KOPT-K1 (cell line): ENCODE measurements around the gene CDH24.
"Not testable (repeated sequence)": the region's sequence is repeated elsewhere in the genome, so short reads cannot be mapped to it uniquely, and the experiment has no call there.

Experiments
- H3K27ac ChIP-seq: fragments of 200-600 bp; sonication (generic); 2 replicates; pipeline ENCODE4 v1.5.1; 2016; ENCODE audit warnings: antibody characterized with exemption, mild to moderate bottlenecking, low read depth, low read length; ENCODE audit not compliant: poor library complexity, severe bottlenecking
- H3K36me3 ChIP-seq: fragments of 200-600 bp; sonication (generic); 2 replicates; pipeline ENCODE4 v1.5.1; 2017; ENCODE audit warnings: antibody characterized with exemption, mild to moderate bottlenecking, low read length, moderate library complexity; ENCODE audit not compliant: insufficient read depth
- H3K9me3 ChIP-seq: fragments of 200-600 bp; sonication (generic); 2 replicates; pipeline ENCODE4 v1.5.1; 2017; ENCODE audit warnings: antibody characterized with exemption, low read length, mild to moderate bottlenecking; ENCODE audit not compliant: insufficient read depth, poor library complexity, severe bottlenecking

Gene CDH24

GRCh38 chr14:23009483-23009938 is 47.8 kb downstream of the CDH24 start:
- Histone ChIP-seq H3K36me3 (no peaks in the 10 kb centered on the region), H3K27ac (peak overlapping the region; percentile 93), H3K9me3 (no peaks in the 10 kb centered on the region)

- peak overlapping the region; percentile 93 for H3K27ac ChIP-seq
- no peaks in the 10 kb centered on the region for H3K36me3 ChIP-seq
- H3K9me3 ChIP-seq: no peaks in the 10 kb centered on the region
These were observed 48.5 kb downstream of the CDH24 start for GRCh38 chr14:23008831-23009230.

- H3K9me3 ChIP-seq: no peaks in the 10 kb centered on the region
- no peaks in the 10 kb centered on the region for H3K36me3 ChIP-seq
- peak overlapping the region; percentile 93 for H3K27ac ChIP-seq
These were observed 50.5 kb downstream of the CDH24 start for GRCh38 chr14:23006544-23007419.

GRCh38 chr14:23006188-23006534 is 51.2 kb downstream of the CDH24 start:
- peak overlapping the region; percentile 93 for H3K27ac ChIP-seq
- H3K9me3 ChIP-seq: no peaks in the 10 kb centered on the region
- no peaks in the 10 kb centered on the region for H3K36me3 ChIP-seq

GRCh38 chr14:23005451-23006187 is 51.7 kb downstream of the CDH24 start:
- Histone ChIP-seq H3K27ac (peak overlapping the region; percentile 93), H3K9me3 (no peaks in the 10 kb centered on the region), H3K36me3 (no peaks in the 10 kb centered on the region)

GRCh38 chr14:23004274-23004673 is 53.0 kb downstream of the CDH24 start:
- not testable (repeated sequence) for H3K9me3 ChIP-seq, H3K36me3 ChIP-seq, H3K27ac ChIP-seq

GRCh38 chr14:23002592-23002991 is 54.7 kb downstream of the CDH24 start:
- no peak overlapping the region for H3K27ac ChIP-seq
- H3K9me3 ChIP-seq: no peaks in the 10 kb centered on the region
- H3K36me3 ChIP-seq: no peaks in the 10 kb centered on the region

GRCh38 chr14:23000860-23001259 is 56.5 kb downstream of the CDH24 start:
- Histone ChIP-seq H3K36me3 (no peaks in the 10 kb centered on the region), H3K27ac (no peak overlapping the region), H3K9me3 (no peaks in the 10 kb centered on the region)

- H3K9me3 ChIP-seq: no peaks in the 10 kb centered on the region
- H3K36me3 ChIP-seq: no peaks in the 10 kb centered on the region
- no peak overlapping the region for H3K27ac ChIP-seq
These were observed 58.8 kb downstream of the CDH24 start for GRCh38 chr14:22998329-22999012.

GRCh38 chr14:22997676-22998323 is 59.5 kb downstream of the CDH24 start:
- Histone ChIP-seq H3K36me3 (no peaks in the 10 kb centered on the region), H3K27ac (no peak overlapping the region), H3K9me3 (no peaks in the 10 kb centered on the region)
